Upper lobe of left lung (tissue), 4 donors: ENCODE results near the gene BMP5.

ENCODE experiments used
- CTCF ChIP-seq, 6 experiments: fragments of 450-650 bp in 4 of 6; fragments of 200-600 bp in 2 of 6; sonication (generic) in 2 of 6; IDR thresholded peaks; one replicate each; pipeline ENCODE4 v1.5.1; 2016 to 2019; ENCODE audit warnings: antibody characterized with exemption in 6 of 6
- POLR2A ChIP-seq, 4 donors: fragments of 450-650 bp; IDR thresholded peaks; one replicate each; pipeline ENCODE4 v1.5.1; 2016 to 2017; ENCODE audit warnings: antibody characterized with exemption in 4 of 4, mild to moderate bottlenecking in 2 of 4

- TF ChIP-seq CTCF (IDR thresholded peaks at IDR 0.05), result no peak
- TF ChIP-seq POLR2A (IDR thresholded peaks at IDR 0.05), result no peak
Measured at GRCh38 chr6:55836945-55837344, 38.4 kb downstream of the BMP5 start.
